ENCODE data around the gene CCL26.

The CCL26 gene, protein sequence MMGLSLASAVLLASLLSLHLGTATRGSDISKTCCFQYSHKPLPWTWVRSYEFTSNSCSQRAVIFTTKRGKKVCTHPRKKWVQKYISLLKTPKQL

DNA sequence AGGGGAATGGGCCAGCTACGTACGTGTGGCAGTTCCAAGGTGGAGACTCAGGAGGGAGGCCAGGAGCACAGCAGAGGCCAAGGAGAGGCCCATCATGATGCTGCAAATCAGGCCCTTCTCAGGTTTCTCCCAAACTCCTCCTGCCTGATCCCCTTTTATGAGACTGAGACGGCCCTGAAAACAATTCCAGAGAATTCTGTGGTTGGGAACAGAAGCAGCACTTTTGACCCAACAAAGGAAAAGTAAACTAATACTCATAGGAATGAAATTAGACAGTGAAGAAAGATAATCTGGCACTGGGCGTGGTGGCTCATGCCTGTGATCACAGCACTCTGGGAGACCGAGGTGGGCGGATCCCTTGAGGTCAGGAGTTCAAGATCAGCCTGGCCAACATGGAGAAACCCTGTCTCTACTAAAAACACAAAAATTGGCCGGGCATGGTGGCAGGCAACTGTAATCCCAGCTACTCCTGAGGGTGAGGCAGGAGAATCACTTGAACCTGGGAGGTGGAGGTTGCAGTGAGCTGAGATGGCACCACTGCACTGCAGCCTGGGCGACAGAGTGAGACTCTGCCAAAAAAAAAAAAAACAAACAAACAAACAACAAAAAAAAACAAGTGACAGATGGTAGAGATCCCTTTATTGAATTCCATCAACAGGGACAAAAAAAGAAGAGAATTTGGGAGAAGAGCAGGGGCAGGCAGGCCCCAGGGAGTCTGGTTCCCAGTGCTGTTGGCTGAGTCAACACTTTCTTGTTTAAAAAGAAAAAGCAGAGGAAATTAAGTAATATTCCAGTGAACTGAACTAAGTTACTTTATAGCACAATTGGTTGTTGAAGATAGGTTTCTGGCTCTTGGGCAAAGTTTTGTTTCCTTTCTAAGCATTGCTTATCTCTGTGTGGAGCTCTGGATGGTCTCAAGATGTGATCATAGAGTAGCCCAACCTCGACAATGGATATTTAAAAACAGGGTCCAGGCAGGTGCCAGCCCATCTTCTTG lies at the start of gene CCL26:
Gene CCL26 (minus strand): TSS at position 131 of the 997 bp plus-strand sequence. CDS start 35 bp downstream, at position 96.
- peak; percentile 90 for DNase-seq (ENCODE audit: low read depth)

GRCh38 chr7:75820688-75821087 lies 48.7 kb upstream of the CCL26 start:
- DNase-seq (ENCODE audit: low read depth) = no peak

- DNase-seq (ENCODE audit: low read depth) = no peak
Measured at GRCh38 chr7:75819711-75820110, 47.7 kb upstream of the CCL26 start.

DNA sequence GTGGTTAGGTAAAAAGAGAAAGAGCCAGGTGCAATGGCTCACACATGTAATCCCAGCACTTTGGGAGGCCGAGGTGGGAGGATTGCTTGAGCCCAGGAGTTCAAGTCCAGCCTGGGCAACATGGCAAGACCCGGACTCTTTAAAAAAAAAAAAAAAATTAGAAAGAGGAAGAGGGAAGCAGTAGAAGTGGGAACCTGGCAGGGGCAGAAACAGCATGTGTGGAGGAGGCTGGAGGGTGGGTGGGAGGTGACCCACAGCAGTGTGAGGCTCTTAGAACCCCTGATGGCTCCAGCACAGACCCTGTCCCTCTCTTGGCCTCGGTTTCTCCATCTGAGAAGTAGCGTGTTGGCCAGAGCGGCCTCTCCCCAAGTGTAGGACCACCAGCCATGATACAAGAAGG lies 46.5 kb upstream of the CCL26 start:
- DNase-seq (ENCODE audit: low read depth) = no peak

GRCh38 chr7:75817116-75817515 lies 45.1 kb upstream of the CCL26 start:
- no peak for DNase-seq (ENCODE audit: low read depth)

DNA sequence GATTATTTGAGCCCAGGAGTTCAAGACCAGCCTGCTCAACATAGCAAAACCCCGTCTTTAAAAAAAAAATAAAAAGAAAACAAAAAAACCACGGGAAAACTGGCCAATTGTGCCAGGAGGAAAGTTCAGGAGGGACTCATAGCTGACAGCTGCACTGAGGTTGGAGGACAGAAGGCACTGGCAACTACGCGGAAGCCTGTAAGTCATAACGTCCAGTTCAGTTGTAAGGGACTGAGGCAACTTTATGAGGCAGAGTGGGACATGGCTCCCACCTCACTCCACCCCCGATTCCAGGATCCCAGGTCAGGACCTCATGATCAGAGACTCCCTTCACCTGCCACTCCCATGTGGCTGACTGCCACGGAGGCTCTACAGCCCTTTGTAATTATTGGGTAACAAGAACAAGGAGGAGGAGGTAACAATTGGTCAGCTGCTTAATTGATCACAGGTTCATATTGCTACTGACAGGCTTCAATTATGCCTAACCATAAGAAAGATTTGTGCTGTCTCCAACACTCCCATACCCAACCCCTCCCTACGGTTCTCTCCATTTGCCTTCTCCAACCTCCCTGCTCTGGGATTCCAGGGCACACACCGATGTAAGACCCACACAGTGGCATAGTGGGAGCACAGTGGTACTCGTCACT lies 43.5 kb upstream of the CCL26 start:
- DNase-seq (ENCODE audit: low read depth) = no peak

- no peak for DNase-seq (ENCODE audit: low read depth)
Measured at GRCh38 chr7:75814407-75814947, 42.5 kb upstream of the CCL26 start.

DNA sequence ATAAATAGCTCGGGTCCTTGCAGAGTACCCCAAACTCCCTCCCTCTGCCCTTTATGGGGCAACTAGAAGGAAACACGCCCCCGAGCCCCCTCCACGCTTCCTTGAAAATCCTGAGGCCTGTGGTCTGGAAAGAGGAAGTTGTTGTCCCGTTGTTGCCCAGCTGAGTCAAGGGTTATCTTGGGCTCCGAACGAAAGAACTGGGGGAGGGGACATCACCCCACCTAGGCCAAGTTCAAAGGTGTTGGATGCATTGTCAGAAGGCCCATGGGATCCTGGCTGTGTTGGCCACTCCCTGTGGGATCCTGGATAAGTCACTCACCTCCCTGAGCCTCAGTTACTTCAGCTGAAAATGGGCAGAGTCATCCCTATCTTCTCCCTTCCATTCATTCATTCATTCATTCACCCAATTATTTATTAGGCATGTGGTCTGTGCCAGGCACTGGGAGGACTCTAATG lies 41.8 kb upstream of the CCL26 start, which contains the start of gene CCL24:
Gene CCL24 (minus strand): TSS at position 26 of the 456 bp plus-strand sequence. CDS start 91 bp downstream, outside the sequence.
- DNase-seq (ENCODE audit: low read depth) = no peak

GRCh38 chr7:75813084-75813483 lies 41.1 kb upstream of the CCL26 start:
- no peak for DNase-seq (ENCODE audit: low read depth)

DNA sequence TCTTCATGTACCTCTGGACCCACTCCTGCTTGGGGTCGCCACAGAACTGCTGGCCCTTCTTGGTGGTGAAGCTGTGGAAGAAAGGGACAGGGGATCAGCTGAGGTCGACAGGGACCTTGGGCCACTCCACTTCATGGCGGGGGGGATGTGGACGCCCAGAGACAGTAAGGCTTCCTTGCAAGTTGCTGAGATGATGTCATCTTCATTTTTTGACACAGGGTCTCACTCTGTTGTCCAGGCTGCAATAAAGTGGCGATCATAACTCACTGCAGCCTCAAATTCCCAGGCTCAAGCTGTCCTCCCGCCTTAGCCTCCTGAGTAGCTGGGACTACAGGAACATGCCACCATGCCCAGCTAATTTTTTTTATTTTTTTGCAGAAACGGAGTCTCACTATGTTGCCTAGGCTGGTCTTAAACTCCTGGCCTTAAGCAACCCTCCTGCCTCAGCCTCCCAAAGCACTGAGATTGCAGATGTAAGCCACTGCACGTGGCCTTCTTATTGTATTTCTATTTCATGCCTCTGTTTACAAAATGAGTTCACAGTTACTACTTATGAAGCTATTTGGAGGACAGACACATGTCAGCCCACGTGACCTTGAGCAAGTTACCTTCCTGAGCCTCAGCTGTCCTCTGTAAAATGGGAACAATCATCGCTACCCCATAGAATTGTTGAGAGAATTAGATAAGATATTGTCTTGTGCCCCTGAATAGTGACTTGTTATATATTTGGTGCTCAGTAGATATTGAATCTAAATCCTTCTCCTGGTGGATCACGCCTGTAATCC lies 40.1 kb upstream of the CCL26 start:
- no peak for DNase-seq (ENCODE audit: low read depth)

DNA sequence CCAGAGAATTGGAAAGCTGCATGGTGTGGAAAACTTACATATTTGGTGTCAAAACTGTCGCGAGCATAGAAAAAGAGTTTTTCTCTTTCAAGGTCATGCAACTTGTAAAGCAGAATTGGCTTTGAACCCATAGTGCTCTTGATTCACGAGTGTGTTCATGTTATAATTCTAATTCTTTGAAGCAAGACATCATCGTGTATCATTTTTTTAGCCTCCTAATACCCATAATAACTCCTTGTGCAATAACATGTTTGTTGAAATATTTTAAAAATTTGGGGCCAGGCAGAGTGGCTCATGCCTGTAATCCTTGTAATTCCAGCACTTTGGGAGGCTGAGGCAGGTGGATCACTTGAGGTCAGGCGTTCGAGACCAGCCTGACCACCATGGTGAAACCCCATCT lies 37.4 kb upstream of the CCL26 start:
- no peak for DNase-seq (ENCODE audit: low read depth)

DNA sequence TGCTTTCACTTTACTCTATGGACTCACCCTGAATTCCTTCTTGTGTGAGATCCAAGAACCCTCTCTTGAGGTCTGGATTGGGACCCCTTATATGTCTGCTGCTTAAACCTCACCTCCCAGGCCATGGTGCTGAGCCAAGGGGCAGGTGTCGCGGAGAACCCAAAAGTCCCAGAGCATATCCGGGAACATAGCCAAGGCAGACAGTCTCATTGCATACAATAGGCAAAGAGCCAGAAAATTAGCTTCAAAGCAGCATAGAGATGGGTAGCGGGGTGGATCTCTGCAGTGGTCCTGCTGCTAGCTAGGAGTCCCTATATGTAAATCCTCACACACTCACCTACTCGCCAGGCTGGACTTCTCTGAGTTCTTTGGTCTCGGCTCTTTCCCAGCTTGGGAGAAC lies 36.1 kb upstream of the CCL26 start:
- DNase-seq (ENCODE audit: low read depth) = no peak

- no peak for DNase-seq (ENCODE audit: low read depth)
Measured at GRCh38 chr7:75807452-75807851, 35.4 kb upstream of the CCL26 start.

- DNase-seq (ENCODE audit: low read depth) = no peak
Measured at GRCh38 chr7:75806560-75807307, 34.7 kb upstream of the CCL26 start.

DNA sequence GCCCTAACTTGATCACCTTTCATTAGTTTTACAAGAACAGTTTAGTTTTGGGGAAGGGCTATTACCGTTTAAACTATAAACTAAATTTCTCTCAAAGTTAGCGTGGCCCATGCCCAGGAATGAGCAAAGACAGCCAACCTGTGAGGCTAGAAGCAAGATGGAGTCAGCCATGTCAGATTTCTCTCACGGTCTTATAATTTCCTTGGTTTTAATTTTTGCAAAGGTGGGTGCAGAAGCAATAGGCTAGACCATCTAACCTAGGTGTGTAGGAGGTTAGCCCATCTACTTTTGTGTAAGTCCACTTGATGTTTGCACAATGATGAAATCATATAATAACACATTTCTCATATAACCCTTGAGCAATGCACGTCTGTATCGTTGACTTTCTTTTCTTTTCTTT lies 32.7 kb upstream of the CCL26 start:
- no peak for DNase-seq (ENCODE audit: low read depth)

DNA sequence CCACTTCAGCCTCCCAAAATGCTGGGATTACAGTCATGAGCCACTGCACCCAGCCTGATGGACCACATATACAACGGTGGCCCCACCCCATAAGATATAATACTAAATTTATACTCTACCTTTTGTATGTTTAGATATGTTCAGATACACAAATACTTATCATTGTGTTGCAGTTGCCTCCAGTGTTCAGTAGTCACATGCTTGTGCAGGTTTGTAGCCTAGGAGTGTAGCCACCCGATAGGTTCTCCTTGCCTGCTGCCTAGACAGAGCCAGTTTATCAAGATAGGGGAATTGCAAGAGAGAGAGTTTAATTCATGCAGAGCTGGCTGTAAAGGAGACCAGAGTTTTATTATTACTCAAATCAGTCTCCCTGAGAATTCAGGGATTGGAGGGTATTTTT lies 32.0 kb upstream of the CCL26 start:
- no peak for DNase-seq (ENCODE audit: low read depth)

DNA sequence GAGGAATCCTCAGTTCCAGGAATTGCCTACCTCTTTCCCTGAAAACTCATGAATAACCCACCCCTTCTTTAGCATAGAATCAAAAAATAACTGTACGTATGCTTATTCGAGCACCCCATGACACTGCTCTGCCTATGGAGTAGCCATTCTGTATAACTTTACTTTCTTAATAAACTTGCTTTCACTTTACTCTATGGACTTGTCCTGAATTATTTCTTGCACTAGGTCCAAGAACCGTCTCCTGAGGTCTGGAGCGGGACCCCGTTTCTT lies 30.5 kb upstream of the CCL26 start:
- DNase-seq (ENCODE audit: low read depth) = no peak

DNA sequence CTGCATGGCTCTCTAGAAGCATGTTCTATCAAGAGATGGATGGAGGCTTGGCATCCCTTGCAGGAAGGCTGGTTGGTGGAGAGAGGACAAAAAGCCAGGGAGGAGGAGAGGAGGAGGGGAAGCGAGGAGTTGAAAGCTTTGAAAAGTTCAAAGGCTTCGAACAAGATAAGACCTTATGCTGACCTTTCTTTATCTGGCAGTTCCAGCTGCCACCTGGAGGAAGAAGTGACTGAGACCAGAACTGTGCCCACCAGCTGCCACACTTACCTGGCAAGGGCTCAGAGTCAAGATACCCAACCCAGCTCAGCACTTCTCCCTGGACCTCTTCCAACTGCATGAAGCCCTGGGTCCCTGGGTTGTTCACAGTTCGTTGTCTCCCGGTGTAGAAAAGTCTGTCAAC lies 26.8 kb upstream of the CCL26 start:
- no peak for DNase-seq (ENCODE audit: low read depth)

DNA sequence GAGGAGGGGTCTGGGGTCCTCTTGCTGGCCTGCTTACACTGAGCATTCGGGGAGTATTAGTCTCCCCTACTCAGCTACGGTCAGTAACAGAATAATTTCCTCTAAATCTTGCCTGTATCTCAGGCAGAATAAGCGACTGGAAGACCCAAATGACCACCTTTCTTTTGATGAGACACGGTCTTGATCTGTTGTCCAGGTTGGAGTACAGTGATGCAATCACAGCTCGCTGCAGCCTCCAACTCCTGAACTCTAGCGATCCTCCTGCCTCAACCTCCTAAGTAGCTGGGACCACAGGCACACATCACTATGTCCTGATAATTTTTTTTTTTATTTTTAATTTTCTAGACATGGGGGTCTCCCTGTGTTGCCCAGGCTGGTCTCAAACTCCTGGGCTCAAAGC lies 24.4 kb upstream of the CCL26 start:
- no peak for DNase-seq (ENCODE audit: low read depth)

- DNase-seq (ENCODE audit: low read depth) = no peak
Measured at GRCh38 chr7:75795831-75796285, 23.8 kb upstream of the CCL26 start.

DNA sequence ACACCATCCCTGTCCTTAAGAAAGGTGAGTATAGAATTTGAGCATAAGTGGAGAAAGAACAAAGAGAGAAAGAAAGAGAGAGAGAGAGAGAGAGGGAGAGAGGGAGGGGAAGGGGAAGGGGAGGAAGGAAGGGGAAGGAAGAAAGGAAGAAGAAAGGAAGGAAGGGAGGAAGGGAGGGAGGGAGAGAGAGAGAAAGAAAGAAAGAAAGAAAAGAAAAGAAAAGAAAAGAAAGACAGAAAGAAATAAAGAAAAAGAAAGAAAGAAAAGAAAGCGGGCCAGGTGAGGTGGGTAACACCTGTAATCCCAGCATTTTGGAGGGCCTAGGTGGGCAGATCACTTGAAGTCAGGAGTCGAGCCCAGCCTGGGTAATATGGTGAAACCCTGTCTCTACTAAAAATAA lies 21.7 kb upstream of the CCL26 start:
- no peak for DNase-seq (ENCODE audit: low read depth)
